ENCODE results near the gene HSD3B1. TPM values are rescaled to one million over a fixed set of nuclear protein-coding genes. Genes with fewer than 3 reads are reported as not detected.

The HSD3B1 gene
- polyA plus RNA-seq, 1 donor (not counting 4 experiments of a cell fraction or from before 2014, with no cell fraction given) = 0.34 TPM

GRCh38 chr1:119549719-119550132 is 42.7 kb downstream of the HSD3B1 start:
- Histone ChIP-seq H3K4me2 (ENCODE audit: control insufficient read depth, extremely low read depth, insufficient read depth, low read depth, low read length) (no peak overlapping the region), H3K4me3 (ENCODE audit: control insufficient read depth in 2 of 3, extremely low read depth in 1 of 3, insufficient read depth in 2 of 3, low read depth in 1 of 3, low read length in 3 of 3) (no peak overlapping the region), H3K9me1 (ENCODE audit: control insufficient read depth, extremely low read depth, insufficient read depth, low read length) (no peaks in the 10 kb centered on the region), H3K27ac (ENCODE audit: control insufficient read depth, insufficient read depth, low read length) (no peak overlapping the region), H3K36me3 (ENCODE audit: control insufficient read depth in 2 of 2, extremely low read depth in 1 of 2, insufficient read depth in 2 of 2, low read length in 2 of 2) (no peaks in the 10 kb centered on the region), H3K79me2 (ENCODE audit: control insufficient read depth, insufficient read depth, low read length) (no peaks in the 10 kb centered on the region), H3K4me1 (ENCODE audit: control insufficient read depth, extremely low read depth, insufficient read depth, low read length) (no peaks in the 10 kb centered on the region), H3K9me3 (ENCODE audit: control insufficient read depth, low read depth, low read length) (no peaks in the 10 kb centered on the region), H3K9ac (ENCODE audit: control insufficient read depth, extremely low read depth, insufficient read depth, low read length) (no peak overlapping the region), H4K20me1 (ENCODE audit: control insufficient read depth, extremely low read depth, insufficient read depth, low read length) (no peaks in the 10 kb centered on the region), H3K27me3 (ENCODE audit: control insufficient read depth, extremely low read depth, insufficient read depth, low read length) (no peaks in the 10 kb centered on the region), H2AFZ (ENCODE audit: control insufficient read depth, low read length) (no peak overlapping the region)
- TF ChIP-seq CTCF (optimal IDR thresholded peaks at IDR 0.05 in 1 of 3, IDR thresholded peaks at IDR 0.05 in 1 of 3, conservative IDR thresholded peaks at IDR 0.05 in 1 of 3; ENCODE audit: extremely low read depth in 1 of 3, insufficient read depth in 2 of 3, low read length in 3 of 3) (peak; percentile 59 to 71 (median 59)), EZH2 (IDR thresholded peaks at IDR 0.05; ENCODE audit: low read length) (no peak)
- FAIRE-seq (no peak), DNase-seq (ENCODE audit: low read depth, low spot score) (peak; percentile 35)
- dilution Hi-C loops (cut with MboI; ENCODE audit: extremely low pct_ligation_motif_present, low sequenced_read_pairs) = no loop called here

DNA sequence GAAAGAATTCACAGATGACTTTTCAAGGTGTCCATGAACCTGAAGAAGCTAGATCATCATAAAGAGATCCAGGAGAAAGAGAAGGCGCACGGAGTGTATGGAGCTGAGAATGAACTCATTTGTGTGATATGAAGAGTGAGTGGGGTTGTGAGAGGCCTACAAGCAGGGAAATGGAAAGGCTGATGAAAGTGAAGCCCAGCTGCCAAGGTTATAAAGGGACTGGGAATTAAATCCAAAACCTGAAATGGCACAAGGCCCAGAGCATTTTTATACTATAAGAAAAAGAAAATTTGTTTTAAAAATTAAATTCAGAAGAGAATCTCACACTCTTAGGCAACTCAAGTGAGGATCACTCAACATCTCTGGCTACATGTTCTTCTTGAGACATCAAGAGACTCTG is 43.4 kb downstream of the HSD3B1 start:
- no peaks in the 10 kb centered on the region for H4K20me1 ChIP-seq (ENCODE audit: control insufficient read depth, extremely low read depth, insufficient read depth, low read length)
- H3K36me3 ChIP-seq (ENCODE audit: control insufficient read depth in 2 of 2, extremely low read depth in 1 of 2, insufficient read depth in 2 of 2, low read length in 2 of 2) = no peaks in the 10 kb centered on the region
- no peaks in the 10 kb centered on the region for H3K79me2 ChIP-seq (ENCODE audit: control insufficient read depth, insufficient read depth, low read length)
- no peak overlapping the region for H3K9ac ChIP-seq (ENCODE audit: control insufficient read depth, extremely low read depth, insufficient read depth, low read length)
- no peak overlapping the region for H3K4me2 ChIP-seq (ENCODE audit: control insufficient read depth, extremely low read depth, insufficient read depth, low read depth, low read length)
- H3K27me3 ChIP-seq (ENCODE audit: control insufficient read depth, extremely low read depth, insufficient read depth, low read length) = no peaks in the 10 kb centered on the region
- no peak overlapping the region for H3K4me3 ChIP-seq (ENCODE audit: control insufficient read depth in 2 of 3, extremely low read depth in 1 of 3, insufficient read depth in 2 of 3, low read depth in 1 of 3, low read length in 3 of 3)
- no peak for FAIRE-seq
- no peaks in the 10 kb centered on the region for H3K4me1 ChIP-seq (ENCODE audit: control insufficient read depth, extremely low read depth, insufficient read depth, low read length)
- dilution Hi-C loops (cut with MboI; ENCODE audit: extremely low pct_ligation_motif_present, low sequenced_read_pairs) = no loop called here
- H3K9me3 ChIP-seq (ENCODE audit: control insufficient read depth, low read depth, low read length) = no peaks in the 10 kb centered on the region
- H3K27ac ChIP-seq (ENCODE audit: control insufficient read depth, insufficient read depth, low read length) = no peak overlapping the region
- DNase-seq (ENCODE audit: low read depth, low spot score) = no peak
- H3K9me1 ChIP-seq (ENCODE audit: control insufficient read depth, extremely low read depth, insufficient read depth, low read length) = no peaks in the 10 kb centered on the region
- TF ChIP-seq CTCF (optimal IDR thresholded peaks at IDR 0.05 in 1 of 3, IDR thresholded peaks at IDR 0.05 in 1 of 3, conservative IDR thresholded peaks at IDR 0.05 in 1 of 3; ENCODE audit: extremely low read depth in 1 of 3, insufficient read depth in 2 of 3, low read length in 3 of 3) (no peak), EZH2 (IDR thresholded peaks at IDR 0.05; ENCODE audit: low read length) (no peak)
- H2AFZ ChIP-seq (ENCODE audit: control insufficient read depth, low read length) = no peak overlapping the region

All from keratinocyte (primary cell).